Loucy (cell line): ENCODE data around the gene C1orf226.

Source experiments
- EZH2phosphoT487 ChIP-seq: fragments of 200-600 bp; IDR thresholded peaks from 2 replicates; pipeline ENCODE4 v1.6.1; 2018; ENCODE audit warnings: antibody characterized with exemption, mild to moderate bottlenecking, moderate library complexity, borderline replicate concordance
- TF ChIP-seq, protein P1 (sequence below): fragments of 200-600 bp; sonication (generic); conservative IDR thresholded peaks from 2 replicates; pipeline ENCODE4 v1.5.1; 2014; ENCODE audit warnings: mild to moderate bottlenecking, antibody characterized with exemption, low read length

DNA sequence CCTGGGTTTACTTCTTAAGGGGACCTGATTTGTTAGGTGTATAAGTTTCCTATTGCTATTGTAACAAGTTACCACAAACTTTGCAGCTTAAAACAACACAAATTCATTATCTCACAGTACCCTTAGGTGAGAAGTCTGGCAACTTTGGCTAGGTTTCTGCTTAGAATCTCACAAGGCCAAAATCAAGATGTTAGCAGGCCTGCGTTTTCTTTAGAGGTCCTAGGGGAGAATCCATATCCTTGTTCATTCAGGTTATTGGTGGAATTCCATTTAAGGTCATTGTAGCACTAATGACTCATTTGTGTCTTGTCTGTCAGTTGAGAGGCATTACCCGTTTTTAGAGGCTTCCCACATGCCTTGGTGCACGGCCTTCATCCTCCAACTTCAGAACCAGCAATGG lies 38.6 kb downstream of the C1orf226 start:
- TF ChIP-seq, protein P1, sequence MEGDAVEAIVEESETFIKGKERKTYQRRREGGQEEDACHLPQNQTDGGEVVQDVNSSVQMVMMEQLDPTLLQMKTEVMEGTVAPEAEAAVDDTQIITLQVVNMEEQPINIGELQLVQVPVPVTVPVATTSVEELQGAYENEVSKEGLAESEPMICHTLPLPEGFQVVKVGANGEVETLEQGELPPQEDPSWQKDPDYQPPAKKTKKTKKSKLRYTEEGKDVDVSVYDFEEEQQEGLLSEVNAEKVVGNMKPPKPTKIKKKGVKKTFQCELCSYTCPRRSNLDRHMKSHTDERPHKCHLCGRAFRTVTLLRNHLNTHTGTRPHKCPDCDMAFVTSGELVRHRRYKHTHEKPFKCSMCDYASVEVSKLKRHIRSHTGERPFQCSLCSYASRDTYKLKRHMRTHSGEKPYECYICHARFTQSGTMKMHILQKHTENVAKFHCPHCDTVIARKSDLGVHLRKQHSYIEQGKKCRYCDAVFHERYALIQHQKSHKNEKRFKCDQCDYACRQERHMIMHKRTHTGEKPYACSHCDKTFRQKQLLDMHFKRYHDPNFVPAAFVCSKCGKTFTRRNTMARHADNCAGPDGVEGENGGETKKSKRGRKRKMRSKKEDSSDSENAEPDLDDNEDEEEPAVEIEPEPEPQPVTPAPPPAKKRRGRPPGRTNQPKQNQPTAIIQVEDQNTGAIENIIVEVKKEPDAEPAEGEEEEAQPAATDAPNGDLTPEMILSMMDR = no peak
- TF ChIP-seq EZH2phosphoT487 = no peak
